LNCAP (cell line): ENCODE data around the gene ADGRB3.

Source experiments
- TF ChIP-seq, protein P1 (sequence below): fragments of 450-650 bp; IDR thresholded peaks from 2 replicates; pipeline ENCODE4 v1.5.1; 2017; ENCODE audit warnings: mild to moderate bottlenecking

The ADGRB3 gene

DNA sequence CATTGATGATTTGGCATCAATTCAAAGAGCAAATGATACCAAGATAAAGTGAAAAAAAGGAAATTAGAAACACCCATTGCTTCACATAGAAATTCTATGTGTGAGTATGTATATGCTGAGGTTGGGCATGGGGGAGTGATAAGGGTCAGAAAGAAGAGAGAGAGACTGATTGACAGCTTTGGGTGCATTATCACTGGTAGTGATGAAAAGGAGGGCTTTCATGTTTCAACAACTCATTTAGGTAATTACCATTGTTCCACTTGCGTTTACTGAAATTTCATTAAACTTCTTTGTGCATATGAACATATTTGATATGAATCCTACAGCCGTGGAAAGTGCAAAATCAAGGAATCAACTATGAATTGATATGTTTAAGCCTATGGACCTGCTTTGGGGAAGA, 84.7 kb downstream of the ADGRB3 start:
- TF ChIP-seq, protein P1, sequence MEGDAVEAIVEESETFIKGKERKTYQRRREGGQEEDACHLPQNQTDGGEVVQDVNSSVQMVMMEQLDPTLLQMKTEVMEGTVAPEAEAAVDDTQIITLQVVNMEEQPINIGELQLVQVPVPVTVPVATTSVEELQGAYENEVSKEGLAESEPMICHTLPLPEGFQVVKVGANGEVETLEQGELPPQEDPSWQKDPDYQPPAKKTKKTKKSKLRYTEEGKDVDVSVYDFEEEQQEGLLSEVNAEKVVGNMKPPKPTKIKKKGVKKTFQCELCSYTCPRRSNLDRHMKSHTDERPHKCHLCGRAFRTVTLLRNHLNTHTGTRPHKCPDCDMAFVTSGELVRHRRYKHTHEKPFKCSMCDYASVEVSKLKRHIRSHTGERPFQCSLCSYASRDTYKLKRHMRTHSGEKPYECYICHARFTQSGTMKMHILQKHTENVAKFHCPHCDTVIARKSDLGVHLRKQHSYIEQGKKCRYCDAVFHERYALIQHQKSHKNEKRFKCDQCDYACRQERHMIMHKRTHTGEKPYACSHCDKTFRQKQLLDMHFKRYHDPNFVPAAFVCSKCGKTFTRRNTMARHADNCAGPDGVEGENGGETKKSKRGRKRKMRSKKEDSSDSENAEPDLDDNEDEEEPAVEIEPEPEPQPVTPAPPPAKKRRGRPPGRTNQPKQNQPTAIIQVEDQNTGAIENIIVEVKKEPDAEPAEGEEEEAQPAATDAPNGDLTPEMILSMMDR: no peak

GRCh38 chr6:68722891-68723527, 87.9 kb downstream of the ADGRB3 start:
- TF ChIP-seq, protein P1: no peak

GRCh38 chr6:68724060-68724459, 89.0 kb downstream of the ADGRB3 start:
- TF ChIP-seq, protein P1: no peak

DNA sequence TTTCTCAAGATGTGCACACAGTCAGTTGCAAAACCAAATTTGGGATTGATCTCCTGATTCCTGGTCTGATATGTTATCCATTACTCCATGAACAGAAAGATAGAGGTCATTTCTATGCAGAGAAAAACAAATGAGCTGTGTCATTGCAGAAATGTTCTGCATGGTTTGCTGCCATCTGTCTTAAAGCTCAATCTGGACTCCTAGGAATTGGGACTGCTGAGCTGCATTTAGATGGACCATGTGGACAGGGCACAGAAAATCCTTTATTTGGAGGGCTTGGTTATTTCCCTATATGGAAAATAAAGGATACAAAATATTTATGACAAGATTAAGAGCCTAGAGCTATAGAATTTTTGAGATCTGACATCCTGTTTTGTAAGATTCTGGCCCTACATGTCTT, 91.3 kb downstream of the ADGRB3 start:
- TF ChIP-seq, protein P1: no peak

GRCh38 chr6:68726992-68727391, 91.9 kb downstream of the ADGRB3 start:
- TF ChIP-seq, protein P1: no peak

GRCh38 chr6:68727699-68728098, 92.6 kb downstream of the ADGRB3 start:
- TF ChIP-seq, protein P1: no peak

- TF ChIP-seq, protein P1: no peak
Measured at GRCh38 chr6:68728159-68728979, 93.3 kb downstream of the ADGRB3 start.
